Effector CD4-positive, alpha-beta T cell (primary cell): ENCODE measurements around the gene SART3.
"Not testable (repeated sequence)": the region's sequence is repeated elsewhere in the genome, so short reads cannot be mapped to it uniquely, and the experiment has no call there.

ENCODE experiments used
- DNase-seq: peaks from one replicate; pipeline ENCODE4 v3.0.0-alpha.2; 2020

SART3 gene

DNA sequence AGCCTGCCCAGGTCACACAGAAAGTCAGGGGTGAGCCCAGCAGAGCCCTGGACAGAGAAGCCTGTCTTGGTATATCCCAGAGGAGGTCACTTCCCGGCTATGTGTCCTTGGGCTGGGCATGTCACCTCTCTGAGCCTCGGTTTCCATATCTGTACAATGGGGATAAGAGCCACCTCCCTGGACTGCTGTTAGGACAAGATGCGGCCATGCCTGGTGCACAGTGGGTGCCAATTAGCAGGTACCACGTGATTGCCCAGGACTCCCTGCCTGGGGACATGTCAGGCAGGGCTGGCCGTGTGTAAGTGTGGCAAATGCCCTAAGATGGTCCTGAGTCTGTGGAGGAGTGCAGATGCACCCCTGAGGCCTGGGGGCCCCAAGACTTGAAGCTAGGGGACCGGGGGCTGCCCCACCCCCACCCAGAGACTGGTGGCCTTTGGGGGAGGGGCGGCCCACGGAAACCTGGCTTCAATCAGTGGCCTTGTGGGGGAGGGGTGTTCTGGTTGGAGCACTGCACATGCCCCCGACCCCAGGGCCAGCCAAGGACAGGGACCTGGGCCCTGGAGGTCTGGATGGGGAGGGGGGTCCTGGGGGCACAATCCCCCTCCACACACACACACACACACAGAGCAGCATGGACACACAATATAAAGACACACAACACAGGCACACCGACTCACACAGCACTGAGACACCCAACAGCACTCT lies 36.0 kb upstream of the SART3 start:
- no peak for DNase-seq

DNA sequence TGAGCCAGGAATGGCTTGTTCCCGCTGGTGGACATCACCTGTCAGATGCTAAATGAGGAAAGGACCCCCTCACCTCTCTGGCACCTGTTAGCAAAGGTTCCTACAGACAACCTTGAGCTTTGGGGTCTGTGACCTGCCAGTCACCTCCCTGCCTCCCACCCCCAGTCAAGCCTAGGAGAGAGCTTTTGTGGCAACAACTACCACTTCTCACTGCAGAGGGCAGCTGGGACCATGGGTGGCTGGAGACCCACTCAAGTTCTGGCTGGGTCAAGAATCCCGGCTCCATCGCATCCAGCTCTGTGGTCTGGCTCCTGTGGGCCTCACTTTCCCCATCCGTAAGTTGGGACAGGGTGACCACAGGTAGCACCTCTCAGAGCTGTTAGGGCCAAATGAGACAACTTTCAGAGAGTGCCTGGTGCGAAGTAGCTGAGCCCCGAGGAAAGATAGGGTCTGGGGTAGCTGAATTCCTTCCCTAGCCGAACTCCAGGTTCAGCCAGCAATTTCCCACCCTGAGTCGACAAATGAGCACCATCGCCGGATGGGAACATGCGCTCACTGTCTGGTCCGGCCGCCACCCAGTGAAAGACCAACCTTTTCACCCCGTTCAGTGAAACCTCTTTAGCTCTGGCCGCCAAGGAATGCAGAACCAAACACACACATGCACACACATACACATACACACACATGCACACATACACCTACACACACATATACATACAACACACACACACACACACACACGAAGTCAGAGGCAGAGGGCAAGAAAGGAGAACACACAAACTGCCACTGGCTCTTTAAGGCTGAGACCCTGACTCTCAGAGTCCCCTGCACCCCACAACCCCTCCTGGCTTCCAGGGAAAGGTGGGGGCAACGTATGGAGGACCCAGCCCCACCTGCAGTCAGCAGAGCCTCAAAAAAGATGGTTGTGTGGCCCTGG lies 35.0 kb upstream of the SART3 start:
- no peak for DNase-seq

GRCh38 chr12:108594960-108595710 lies 34.2 kb upstream of the SART3 start:
- no peak for DNase-seq

- no peak for DNase-seq
Measured at GRCh38 chr12:108594323-108594903, 33.4 kb upstream of the SART3 start.

DNA sequence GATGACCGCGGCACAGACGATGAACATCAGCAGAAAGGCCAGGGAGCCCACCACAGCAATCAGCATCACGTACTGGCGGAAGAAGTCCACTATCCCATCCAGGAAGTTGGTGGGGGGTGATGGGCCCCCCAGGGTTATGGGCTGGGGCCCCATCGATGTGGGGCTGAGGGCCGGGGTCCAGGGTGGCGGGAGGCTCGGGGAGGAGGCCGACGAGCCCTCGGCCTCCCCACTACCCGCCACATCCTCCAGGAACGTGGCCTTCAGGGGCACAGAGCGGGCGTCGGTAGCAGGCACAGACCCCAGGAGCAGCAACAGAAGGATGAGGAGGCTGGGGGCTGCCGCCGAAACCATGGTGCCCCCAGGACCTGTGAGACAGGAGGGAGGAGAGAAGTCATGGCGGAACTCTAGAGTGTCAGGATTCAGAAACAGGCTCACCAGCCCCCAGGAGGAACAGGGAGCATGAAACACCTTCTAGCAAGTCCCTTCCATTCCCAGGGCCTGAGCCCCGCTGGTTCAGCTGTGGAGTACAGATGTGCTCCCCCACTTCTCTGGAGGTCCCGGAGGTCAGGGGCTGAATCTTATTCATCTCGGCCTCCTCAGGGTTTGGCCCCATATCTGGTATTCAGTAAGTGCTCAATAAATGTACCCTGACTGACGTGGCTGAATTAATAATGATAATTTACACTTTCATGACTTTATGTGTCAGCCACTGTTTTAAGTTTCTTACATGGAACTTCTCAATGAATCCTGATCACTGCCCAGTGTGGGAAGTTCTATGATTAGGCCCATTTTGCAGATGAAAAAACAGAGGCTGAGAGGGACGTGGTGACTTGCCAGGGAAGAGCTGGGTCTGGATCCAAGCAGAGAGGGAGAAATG lies 31.3 kb upstream of the SART3 start:
- DNase-seq: no peak

DNA sequence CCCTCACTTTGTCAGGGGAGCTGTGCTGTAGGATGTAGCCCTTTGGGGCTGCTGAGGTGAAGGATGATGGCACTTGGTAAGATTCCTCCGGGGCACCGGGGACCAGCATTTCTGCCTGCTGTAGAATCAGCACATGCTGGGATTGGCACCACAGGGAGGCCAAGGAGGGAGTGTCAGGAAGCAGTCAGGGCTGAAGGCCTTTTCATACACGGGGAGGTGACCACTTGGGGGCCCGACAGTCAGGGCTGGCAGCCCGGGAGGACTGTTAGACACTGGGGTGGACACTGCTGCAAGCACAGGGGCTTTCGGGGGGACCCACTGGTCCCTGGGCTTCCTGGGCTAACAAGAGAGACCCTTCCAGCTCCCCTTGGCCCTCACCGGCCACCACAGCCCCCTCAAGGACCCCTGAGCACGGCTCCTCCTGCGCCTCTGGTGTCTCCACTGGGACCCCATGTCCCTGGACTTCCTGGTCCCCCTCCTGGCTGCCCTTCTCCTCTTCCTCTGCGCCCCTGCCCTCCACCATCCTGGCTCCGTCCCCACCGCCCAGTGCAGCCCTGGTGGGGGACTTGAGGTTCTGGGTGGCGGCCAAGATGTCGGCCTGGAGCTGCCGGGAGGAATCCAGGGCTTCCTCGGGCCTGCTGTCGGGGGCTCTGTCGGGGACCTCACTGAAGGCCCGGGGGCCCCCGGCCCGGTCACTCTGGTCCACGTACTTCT lies 30.5 kb upstream of the SART3 start:
- no peak for DNase-seq

DNA sequence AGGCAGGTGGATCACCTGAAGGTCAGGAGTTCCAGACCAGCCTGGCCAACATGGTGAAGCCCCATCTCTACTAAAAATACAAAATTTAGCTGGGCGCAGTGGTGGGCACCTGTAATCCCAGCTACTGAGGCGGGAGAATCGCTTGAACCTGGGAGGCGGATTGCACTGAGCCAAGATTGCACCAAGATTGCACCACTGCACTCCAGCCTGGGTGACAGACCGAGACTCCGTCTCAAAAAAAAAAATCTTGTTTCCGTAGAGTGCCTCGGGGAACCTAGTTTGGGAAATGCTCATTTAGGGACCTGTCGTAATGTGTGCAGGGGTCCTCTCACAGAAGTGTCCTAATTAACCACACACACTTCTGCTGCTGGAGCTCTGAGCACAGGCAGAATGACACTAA lies 29.5 kb upstream of the SART3 start:
- not testable (repeated sequence) for DNase-seq

- no peak for DNase-seq
Measured at GRCh38 chr12:108589840-108590229, 28.9 kb upstream of the SART3 start.

DNA sequence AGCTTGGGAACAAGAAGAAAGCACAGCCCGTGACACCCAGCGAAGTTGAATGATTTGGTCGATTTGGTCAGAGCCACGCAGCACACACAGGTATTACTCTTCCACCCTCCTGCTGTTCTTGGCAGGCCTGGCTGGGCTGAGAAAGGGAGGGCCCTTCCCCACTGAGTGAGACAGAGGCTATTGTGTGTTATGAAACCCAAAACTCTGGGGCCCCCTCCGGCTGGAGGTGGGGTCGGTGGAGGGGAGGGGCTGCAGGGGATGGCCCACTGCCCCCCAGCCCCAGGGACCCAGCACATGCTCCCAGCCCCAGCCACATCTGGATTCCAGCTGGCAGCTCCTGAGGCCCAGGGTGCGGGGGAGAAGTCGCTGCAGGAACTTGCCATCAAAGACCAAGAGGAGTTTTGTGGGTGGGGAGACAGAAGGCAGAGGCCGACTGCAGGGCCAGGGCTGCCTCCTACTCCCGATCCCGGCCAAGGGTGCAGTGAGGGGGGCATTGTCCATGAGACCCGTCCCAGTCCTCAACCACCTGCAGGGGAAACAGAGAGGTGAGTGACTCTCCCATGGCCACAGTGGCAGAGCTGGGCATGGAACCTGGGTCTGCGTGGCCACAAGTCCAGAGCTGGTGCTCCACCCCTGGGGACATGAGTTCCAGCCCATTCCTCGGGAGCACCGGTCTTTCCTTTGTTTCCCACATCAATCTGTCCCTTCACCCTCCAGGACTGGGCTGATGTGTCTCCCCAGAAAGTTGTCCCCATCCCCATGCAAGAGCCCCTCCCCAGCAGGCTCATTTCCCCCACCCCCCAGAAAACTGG lies 28.3 kb upstream of the SART3 start:
- no peak for DNase-seq

DNA sequence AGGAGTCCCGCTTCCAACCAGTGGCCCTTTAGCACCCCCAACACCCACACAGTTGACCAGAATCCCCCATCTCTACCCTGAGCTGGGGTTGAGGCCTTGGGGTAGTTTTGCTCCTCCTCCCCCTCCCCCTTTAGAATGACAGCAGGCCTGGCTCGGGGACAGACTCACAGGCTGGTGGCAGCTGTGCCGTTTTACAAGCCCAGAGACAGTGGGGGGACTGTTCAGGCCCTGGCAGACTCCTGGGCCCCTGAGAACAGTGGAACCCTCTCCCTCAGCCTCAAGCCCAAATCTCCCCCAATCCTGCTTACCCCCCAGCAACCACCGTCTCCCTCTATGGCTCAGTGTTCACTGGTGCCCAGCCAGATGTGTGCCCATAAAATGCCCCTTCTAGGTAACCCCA lies 26.9 kb upstream of the SART3 start:
- DNase-seq: no peak

- DNase-seq: no peak
Measured at GRCh38 chr12:108586306-108586705, 25.3 kb upstream of the SART3 start.

DNA sequence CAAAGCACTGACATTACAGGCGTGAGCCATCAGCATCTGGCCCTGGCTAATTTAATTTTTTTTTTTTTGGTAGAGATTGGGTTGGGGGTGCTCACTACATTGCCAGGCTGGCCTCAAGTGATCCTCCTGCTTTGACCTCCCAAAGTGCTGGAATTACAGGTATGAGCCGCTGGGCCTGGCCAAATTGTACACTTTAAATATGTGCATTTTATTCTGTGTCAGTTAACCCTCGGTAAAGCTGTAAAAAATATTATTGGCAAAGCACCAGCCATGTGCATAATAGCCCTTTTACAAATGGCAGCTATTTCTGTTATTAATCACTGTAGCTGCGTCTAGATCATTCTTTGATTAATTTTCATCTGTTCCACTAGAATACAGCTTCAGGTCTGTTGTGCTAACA lies 24.9 kb upstream of the SART3 start:
- DNase-seq: no peak

GRCh38 chr12:108584456-108585065 lies 23.6 kb upstream of the SART3 start:
- no peak for DNase-seq

GRCh38 chr12:108583991-108584390 lies 23.0 kb upstream of the SART3 start:
- no peak for DNase-seq

GRCh38 chr12:108582978-108583770 lies 22.2 kb upstream of the SART3 start:
- no peak for DNase-seq

GRCh38 chr12:108582509-108582908 lies 21.5 kb upstream of the SART3 start:
- DNase-seq: no peak

- DNase-seq: no peak
Measured at GRCh38 chr12:108581311-108582227, 20.6 kb upstream of the SART3 start.

DNA sequence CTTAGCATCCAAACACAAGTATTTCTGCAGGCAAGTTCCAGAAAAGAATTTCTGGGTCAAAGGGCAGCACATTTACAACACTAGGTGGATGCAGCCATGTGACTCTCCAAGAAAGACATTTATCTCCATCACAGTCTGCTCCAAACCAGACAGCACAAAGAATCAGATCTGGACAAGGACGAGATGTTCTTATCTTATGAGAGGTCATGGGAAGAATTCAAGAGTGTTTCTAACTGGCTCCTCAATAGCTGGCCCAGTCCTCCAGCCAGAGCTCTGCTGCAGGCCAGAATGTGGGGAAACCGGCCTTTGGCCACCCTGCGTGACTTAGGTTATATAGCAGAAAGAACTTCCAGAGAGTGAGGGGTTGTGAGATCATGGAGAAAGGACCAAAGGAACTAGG lies 19.6 kb upstream of the SART3 start:
- DNase-seq: no peak
